Activated naive CD4-positive, alpha-beta T cell treated with anti-CD3 and anti-CD28 coated beads, Interleukin-2, amount 10 ng/mL, durations not matched to agents 5 hours and 36 hours (primary cell): ENCODE data around the gene OR7E24. TPM values are rescaled to one million over a fixed set of nuclear protein-coding genes. Genes with fewer than 3 reads are reported as not detected.

Experiments
- total RNA-seq, 2 experiments: library from RNA; stranded (reverse); gene quantifications; one replicate each; pipeline ENCODE4 v1.2.3, GENCODE V29; 2021

The OR7E24 gene
- total RNA-seq, result not detected

GRCh38 chr19:9250630-9251029 lies at the start of gene OR7E24:
OR7E24 (plus strand) TSS chr19:9250930; CDS start chr19:9251044, 114 bp downstream.

GRCh38 chr19:9219489-9219888 lies 31.2 kb upstream of the OR7E24 start, which contains the start of gene OR7D4:
OR7D4 (minus strand) TSS chr19:9219589; CDS start chr19:9214837, 4,752 bp downstream.

Other genes starting within 250 kb of the OR7E24 start
- gene MUC16, start 240.5 kb upstream of the OR7E24 start, total RNA-seq, result not detected
- not detected for gene OR1M1, start 163.9 kb upstream of the OR7E24 start, total RNA-seq
- not detected for gene OR7G2, start 143.5 kb upstream of the OR7E24 start, total RNA-seq
- not detected for gene OR7G1, start 135.2 kb upstream of the OR7E24 start, total RNA-seq
- gene OR7G3, start 124.0 kb upstream of the OR7E24 start, total RNA-seq, result not detected
- gene ZNF317, start 110.5 kb upstream of the OR7E24 start, total RNA-seq, result 10 to 100 TPM; 38.2 to 41.1 TPM
- under 1 TPM in 1 of 2 experiments, not detected in 1; 0.07 TPM for gene OR7D2, start 72.0 kb upstream of the OR7E24 start, total RNA-seq
- gene OR7D4, start 31.3 kb upstream of the OR7E24 start, total RNA-seq, result not detected
- gene ZNF699, start 58.9 kb downstream of the OR7E24 start, total RNA-seq, result 10 to 100 TPM in 1 of 2 experiments, 1 to 10 TPM in 1; 9.4 to 10.1 TPM
- gene ZNF559, start 73.2 kb downstream of the OR7E24 start, total RNA-seq, result 10 to 100 TPM; 15.3 to 20.1 TPM
- under 1 TPM; 0.45 to 0.75 TPM for gene ZNF177, start 112.1 kb downstream of the OR7E24 start, total RNA-seq
- gene ZNF266, start 184.6 kb downstream of the OR7E24 start, total RNA-seq, result 10 to 100 TPM; 34.7 to 38.0 TPM
- gene ZNF560, start 247.7 kb downstream of the OR7E24 start, total RNA-seq, result not detected